SK-N-MC (cell line): ENCODE measurements around the gene ZFY.

Source experiments
- EZH2 ChIP-seq: fragments of 200-600 bp; sonication (generic); IDR thresholded peaks from one replicate; pipeline ENCODE4 v1.6.1; 2017; ENCODE audit warnings: antibody characterized with exemption
- POLR2AphosphoS5 ChIP-seq: IDR thresholded peaks from 2 replicates; pipeline ENCODE4 v1.6.1; 2012; ENCODE audit warnings: mild to moderate bottlenecking, low read depth, low read length, borderline replicate concordance

- TF ChIP-seq EZH2 (no peak), POLR2AphosphoS5 (no peak)
Measured at GRCh38 chrY:3021176-3021575, 86.0 kb downstream of the ZFY start.
